Endothelial cell of umbilical vein (primary cell): ENCODE data around the gene ZNF511. TPM values are rescaled to one million over a fixed set of nuclear protein-coding genes. Genes with fewer than 3 reads are reported as not detected.

Experiments used
- BruUV-seq: library from RNA; stranded (reverse); fragments of 400-500 nt; replicated peaks from 2 replicates; lab custom pipeline; 2021; lab: Mats Ljungman, UMichigan
- CTCF ChIA-PET: fragments of 300-600, 350-600 bp; sonication (Branson Sonifier 250); formaldehyde crosslinking; loops from one replicate; lab custom pipeline; 2021; ENCODE audit warnings: antibody characterized with exemption, inconsistent platforms; lab: Charles Lee
- POLR2A ChIA-PET: fragments of 300-600, 350-600 bp; sonication (Branson Sonifier 250); formaldehyde crosslinking; loops from one replicate; lab custom pipeline; 2021; ENCODE audit warnings: antibody characterized with exemption, inconsistent platforms; lab: Charles Lee
- DNase-seq: peaks from one replicate; pipeline ENCODE4 v3.0.0-alpha.2; 2011; ENCODE audit warnings: low read depth, low spot score
- FAIRE-seq: peaks from 2 replicates; lab custom pipeline; 2011; peaks lifted over from hg19 to GRCh38; lab: Jason Lieb, UNC
- H2AFZ ChIP-seq: 2 replicates; pipeline ENCODE4 v1.6.0; 2012; ENCODE audit warnings: low read depth, low read length, control low read depth, inconsistent platforms
- H3K27ac ChIP-seq: 2 replicates; pipeline ENCODE4 v1.5.1; 2011; ENCODE audit warnings: low read depth, mild to moderate bottlenecking, control low read depth, low read length, moderate library complexity; ENCODE audit not compliant: insufficient read depth
- H3K27me3 ChIP-seq, 2 experiments: 2 replicates each; pipeline versions ENCODE4 v1.6.0 to v1.6.1; 2011; ENCODE audit warnings: low read length in 2 of 2, mixed read lengths in 1 of 2; ENCODE audit not compliant: control insufficient read depth in 2 of 2, insufficient read depth in 2 of 2
- H3K36me3 ChIP-seq, 2 experiments: 2 replicates in 1 of 2; 3 replicates in 1 of 2; pipeline ENCODE4 v1.5.1; 2011; ENCODE audit warnings: low read length in 2 of 2, mild to moderate bottlenecking in 1 of 2, moderate library complexity in 1 of 2; ENCODE audit not compliant: control insufficient read depth in 2 of 2, insufficient read depth in 2 of 2; ENCODE audit errors: extremely low read depth in 1 of 2
- H3K4me1 ChIP-seq: 3 replicates; pipeline ENCODE4 v1.5.1; 2011; ENCODE audit warnings: mild to moderate bottlenecking, low read length; ENCODE audit not compliant: control insufficient read depth, insufficient read depth; ENCODE audit errors: extremely low read depth
- H3K4me2 ChIP-seq: 2 replicates; pipeline ENCODE4 v1.6.1; 2011; ENCODE audit warnings: low read length, control low read depth, mixed read lengths; ENCODE audit not compliant: insufficient read depth
- H3K4me3 ChIP-seq, 3 experiments: fragments of 200-600 bp in 1 of 3; sonication (generic), shearing (Covaris generic) in 1 of 3; replicated peaks in 1 of 3; 2 replicates each; pipeline ENCODE4 v1.5.1; 2011 to 2016; ENCODE audit warnings: control low read depth in 3 of 3, low read length in 3 of 3, mild to moderate bottlenecking in 2 of 3, inconsistent platforms in 1 of 3, low read depth in 1 of 3, moderate library complexity in 1 of 3; ENCODE audit not compliant: insufficient read depth in 1 of 3
- H3K79me2 ChIP-seq: 2 replicates; pipeline ENCODE4 v1.6.0; 2012; ENCODE audit warnings: low read length, inconsistent platforms; ENCODE audit not compliant: control insufficient read depth, insufficient read depth
- H3K9ac ChIP-seq: replicated peaks from 2 replicates; pipeline ENCODE3; 2011; ENCODE audit warnings: low read length, control low read depth; ENCODE audit not compliant: insufficient read depth; ENCODE audit errors: extremely low read depth
- H3K9me1 ChIP-seq: replicated peaks from 3 replicates; pipeline ENCODE4 v1.6.0; 2011; ENCODE audit warnings: mild to moderate bottlenecking, low read length; ENCODE audit not compliant: control insufficient read depth, insufficient read depth; ENCODE audit errors: extremely low read depth
- H3K9me3 ChIP-seq: replicated peaks from 2 replicates; pipeline ENCODE4 v1.5.1; 2012; ENCODE audit warnings: low read length, inconsistent platforms; ENCODE audit not compliant: control insufficient read depth, insufficient read depth
- H4K20me1 ChIP-seq: replicated peaks from 2 replicates; pipeline ENCODE3; 2011; ENCODE audit warnings: mild to moderate bottlenecking, low read length; ENCODE audit not compliant: control insufficient read depth, insufficient read depth; ENCODE audit errors: extremely low read depth
- CTCF ChIP-seq, 2 donors: IDR thresholded peaks; 1 replicate in 1 of 2; 2 replicates in 1 of 2; pipeline ENCODE4 v1.5.1; 2011; ENCODE audit warnings: low read length in 2 of 2, mild to moderate bottlenecking in 2 of 2, moderate library complexity in 2 of 2, control low read depth in 1 of 2, inconsistent platforms in 1 of 2, low read depth in 1 of 2; ENCODE audit not compliant: insufficient read depth in 1 of 2; ENCODE audit errors: extremely low read depth in 1 of 2
- EZH2 ChIP-seq: IDR thresholded peaks from 2 replicates; pipeline ENCODE4 v1.6.1; 2012; ENCODE audit warnings: borderline replicate concordance, low read depth, mild to moderate bottlenecking, moderate library complexity, low read length, inconsistent platforms; ENCODE audit not compliant: severe bottlenecking
- GATA2 ChIP-seq: IDR thresholded peaks from 2 replicates; pipeline ENCODE4 v1.7.0; 2011; ENCODE audit warnings: low read depth, mild to moderate bottlenecking, moderate library complexity, mixed read lengths, low read length; ENCODE audit not compliant: insufficient read length, insufficient read depth
- JUN ChIP-seq: IDR thresholded peaks from 2 replicates; pipeline ENCODE4 v1.6.1; 2011; ENCODE audit warnings: borderline replicate concordance, low read depth; ENCODE audit not compliant: insufficient read length, insufficient read depth
- MAX ChIP-seq: IDR thresholded peaks from 2 replicates; pipeline ENCODE4 v1.6.1; 2011; ENCODE audit not compliant: insufficient read depth, insufficient read length
- MYC ChIP-seq: IDR thresholded peaks from one replicate; pipeline ENCODE4 v1.6.1; 2011; ENCODE audit warnings: mild to moderate bottlenecking, low read depth, low read length
- POLR2A ChIP-seq: IDR thresholded peaks from 2 replicates; pipeline ENCODE4 v1.6.1; 2012; ENCODE audit warnings: low read depth, mild to moderate bottlenecking, control low read depth, low read length
- POLR2AphosphoS5 ChIP-seq: IDR thresholded peaks from 2 replicates; pipeline ENCODE4 v1.6.1; 2012; ENCODE audit warnings: low read depth, mild to moderate bottlenecking, control low read depth, low read length, moderate library complexity; ENCODE audit not compliant: insufficient read depth
- dilution Hi-C: fragments of 300-500 bp; cut with MboI; formaldehyde crosslinking; loops from one replicate; pipeline ENCODE4 v1.15.0; 2019; ENCODE audit warnings: low sequenced_read_pairs; ENCODE audit not compliant: extremely low pct_ligation_motif_present
- intact Hi-C: fragments of 100-400 bp; cut with micrococcal nuclease; formaldehyde crosslinking; loops from one replicate; pipeline ENCODE4 v1.10.0; 2022
- polyA plus RNA-seq, 4 experiments: library from polyadenylated mRNA; depleted of rRNA in 3 of 4; stranded (reverse) in 3 of 4; unstranded in 1 of 4; fragments of >200 nt; gene quantifications; 2 replicates each; pipeline versions ENCODE4 v1.2.1 to v1.2.3, GENCODE V29; 2011 to 2012; ENCODE audit warnings: missing spikeins in 1 of 4
- total RNA-seq: library from RNA; stranded (reverse); gene quantifications from 2 replicates; pipeline ENCODE4 v1.2.3, GENCODE V29; 2021

Gene ZNF511
- total and polyA plus RNA-seq, 2 donors (not counting 3 experiments of a cell fraction or from before 2014, with no cell fraction given): 25.6 to 37.9 TPM

- Histone ChIP-seq H3K9me1 (no peaks in the 10 kb centered on the region), H3K4me1 (no peaks in the 10 kb centered on the region), H3K79me2 (no peaks in the 10 kb centered on the region), H3K27me3 (no peaks in the 10 kb centered on the region), H3K9ac (no peak overlapping the region), H3K36me3 (peaks cover 8 to 42% of the 10 kb centered on the region in 2 experiments), H2AFZ (no peak overlapping the region), H4K20me1 (no peaks in the 10 kb centered on the region), H3K4me2 (no peak overlapping the region), H3K4me3 (no peak overlapping the region), H3K27ac (no peak overlapping the region), H3K9me3 (no peaks in the 10 kb centered on the region)
- BruUV-seq: no TSS peak
- ChIA-PET CTCF (no interaction called here), POLR2A (no interaction called here)
- FAIRE-seq (no peak), DNase-seq (no peak)
- intact Hi-C loops: no loop called here
- dilution Hi-C loops: no loop called here
- TF ChIP-seq POLR2AphosphoS5 (no peak), GATA2 (no peak), MAX (no peak), MYC (no peak)
Observed at GRCh38 chr10:133286366-133286765, 22.3 kb upstream of the ZNF511 start.

- H3K4me3 ChIP-seq: no peak overlapping the region
- H4K20me1 ChIP-seq: no peaks in the 10 kb centered on the region
- H3K27ac ChIP-seq: no peak overlapping the region
- H3K4me1 ChIP-seq: peaks cover 7% of the 10 kb centered on the region
- no peaks in the 10 kb centered on the region for H3K27me3 ChIP-seq
- peaks cover 8 to 40% of the 10 kb centered on the region in 2 experiments for H3K36me3 ChIP-seq
- H3K9me3 ChIP-seq: no peaks in the 10 kb centered on the region
- no peak for TF ChIP-seq POLR2A
- no peak for TF ChIP-seq JUN
- TF ChIP-seq EZH2: no peak
- no peak for TF ChIP-seq MYC
- no peak for TF ChIP-seq CTCF (IDR thresholded peaks at IDR 0.05; ENCODE audit: extremely low read depth in 1 of 2, insufficient read depth in 1 of 2, low read depth in 1 of 2, low read length in 2 of 2)
- ChIA-PET POLR2A (no interaction called here), CTCF (no interaction called here)
- H3K79me2 ChIP-seq: no peaks in the 10 kb centered on the region
- no peak for DNase-seq
- H3K9ac ChIP-seq: no peak overlapping the region
- H2AFZ ChIP-seq: no peak overlapping the region
- intact Hi-C loops (no loop called here), dilution Hi-C loops (no loop called here)
- BruUV-seq: no TSS peak
- no peaks in the 10 kb centered on the region for H3K9me1 ChIP-seq
- FAIRE-seq: no peak
- H3K4me2 ChIP-seq: no peak overlapping the region
Observed at GRCh38 chr10:133287832-133288500, 20.7 kb upstream of the ZNF511 start.
